HG02870 (cell line): ENCODE data around the gene MYH15.

Source experiments
- ATAC-seq: cut with Tn5 transposase; IDR thresholded peaks from one replicate; pipeline ENCODE4 v1.9.1; 2021; ENCODE audit warnings: mild to moderate bottlenecking, moderate library complexity; ENCODE audit not compliant: unreplicated experiment

MYH15 gene

DNA sequence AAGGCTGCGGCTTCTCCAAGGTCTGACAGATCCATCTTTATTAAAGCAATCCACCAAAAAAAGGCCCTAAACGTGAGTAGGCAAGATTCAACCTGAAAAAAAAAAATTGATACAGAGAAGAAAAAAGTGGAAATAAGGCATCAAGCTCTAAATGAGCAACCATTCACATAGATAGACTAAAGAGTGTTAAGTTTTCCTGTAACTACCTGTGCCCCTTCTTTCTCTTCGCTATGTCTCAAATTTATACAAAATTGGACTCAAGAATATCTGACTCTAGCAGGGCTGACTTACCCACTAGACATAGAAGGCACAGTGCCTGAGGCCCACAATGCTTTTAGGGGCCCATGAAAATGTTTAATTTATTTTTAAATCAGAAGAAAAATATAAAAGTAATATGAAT, at the start of gene MYH15:
TSS of gene MYH15 (minus strand) at position 101 of the 400 bp plus-strand sequence. CDS start at position 35, 66 bp downstream.
- ATAC-seq, result no peak

DNA sequence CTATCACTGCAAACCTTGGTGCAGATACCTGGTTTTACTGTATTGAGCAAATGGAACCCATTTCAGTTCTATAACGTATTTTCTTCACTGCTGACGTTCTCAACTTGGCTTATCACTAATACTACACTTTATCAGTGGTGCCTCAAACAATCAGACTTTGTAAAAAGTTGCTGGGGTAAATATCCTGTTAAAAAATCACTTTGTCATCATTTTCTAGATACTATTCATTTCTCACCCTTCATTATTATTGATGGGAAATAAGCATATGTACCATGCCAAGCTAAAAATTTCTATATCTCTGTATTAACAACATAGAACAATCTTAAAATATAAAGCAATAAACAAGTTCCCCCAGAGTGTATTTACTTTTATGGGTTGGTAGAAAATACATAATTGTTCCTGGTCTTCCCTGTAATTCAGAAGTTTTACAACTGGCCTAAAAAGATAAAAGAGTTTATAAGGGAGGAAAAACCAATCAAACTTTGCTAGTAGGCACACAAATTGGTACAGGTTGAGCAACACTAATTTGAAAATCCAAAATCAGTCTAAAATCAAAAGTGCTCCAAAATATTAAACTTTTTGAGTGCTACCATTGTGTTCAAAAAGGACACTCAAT, 45.7 kb upstream of the MYH15 start:
- ATAC-seq, result no peak

DNA sequence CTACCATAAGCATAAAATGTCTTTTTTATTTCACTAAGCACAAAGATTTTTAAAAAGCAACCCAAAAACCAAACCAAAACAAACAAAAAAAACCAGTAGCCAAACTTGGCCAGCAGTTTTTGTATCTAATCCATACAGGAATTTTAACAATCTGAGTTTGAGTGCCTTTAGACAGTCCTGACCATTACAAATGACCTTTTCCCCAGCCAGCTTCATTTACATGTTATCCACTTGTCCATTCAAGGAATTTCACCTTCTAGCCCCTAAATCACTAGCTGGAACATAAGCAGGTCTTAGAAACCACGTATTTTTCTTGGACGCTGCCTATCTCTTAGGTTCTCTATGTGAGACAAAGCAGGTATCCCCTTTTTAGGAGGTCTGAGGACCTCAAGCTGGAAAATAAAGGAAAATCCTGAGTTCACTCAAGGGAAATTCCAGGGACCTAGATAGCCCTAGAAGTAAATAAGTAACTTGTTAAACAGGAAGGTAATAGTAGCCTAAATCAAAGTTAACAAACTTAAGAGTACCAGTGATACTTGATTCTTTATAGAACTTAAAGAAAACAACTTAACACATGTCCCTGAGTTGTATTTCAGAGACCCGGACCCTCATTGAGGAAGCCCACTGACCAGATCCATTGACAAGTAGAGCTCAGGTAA, 44.6 kb upstream of the MYH15 start:
- no peak for ATAC-seq

DNA sequence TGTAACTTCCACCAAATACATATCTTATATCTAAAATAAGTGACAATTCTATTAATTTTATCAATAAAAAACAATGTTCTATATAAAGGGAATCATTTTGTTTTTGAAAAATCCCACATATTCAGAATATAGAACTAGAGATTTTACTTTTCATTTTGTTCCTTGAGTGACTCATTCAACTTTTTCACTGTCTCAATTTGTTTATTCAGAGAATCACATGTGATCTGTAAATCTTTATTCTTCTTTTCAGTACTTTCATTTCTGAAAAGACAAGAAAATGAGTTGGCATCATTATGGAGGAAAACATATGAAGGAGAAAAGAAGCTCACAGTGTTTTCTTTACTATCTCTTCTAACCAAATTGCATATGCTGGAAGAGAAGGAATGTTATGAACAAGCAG, 43.8 kb upstream of the MYH15 start:
- no peak for ATAC-seq

DNA sequence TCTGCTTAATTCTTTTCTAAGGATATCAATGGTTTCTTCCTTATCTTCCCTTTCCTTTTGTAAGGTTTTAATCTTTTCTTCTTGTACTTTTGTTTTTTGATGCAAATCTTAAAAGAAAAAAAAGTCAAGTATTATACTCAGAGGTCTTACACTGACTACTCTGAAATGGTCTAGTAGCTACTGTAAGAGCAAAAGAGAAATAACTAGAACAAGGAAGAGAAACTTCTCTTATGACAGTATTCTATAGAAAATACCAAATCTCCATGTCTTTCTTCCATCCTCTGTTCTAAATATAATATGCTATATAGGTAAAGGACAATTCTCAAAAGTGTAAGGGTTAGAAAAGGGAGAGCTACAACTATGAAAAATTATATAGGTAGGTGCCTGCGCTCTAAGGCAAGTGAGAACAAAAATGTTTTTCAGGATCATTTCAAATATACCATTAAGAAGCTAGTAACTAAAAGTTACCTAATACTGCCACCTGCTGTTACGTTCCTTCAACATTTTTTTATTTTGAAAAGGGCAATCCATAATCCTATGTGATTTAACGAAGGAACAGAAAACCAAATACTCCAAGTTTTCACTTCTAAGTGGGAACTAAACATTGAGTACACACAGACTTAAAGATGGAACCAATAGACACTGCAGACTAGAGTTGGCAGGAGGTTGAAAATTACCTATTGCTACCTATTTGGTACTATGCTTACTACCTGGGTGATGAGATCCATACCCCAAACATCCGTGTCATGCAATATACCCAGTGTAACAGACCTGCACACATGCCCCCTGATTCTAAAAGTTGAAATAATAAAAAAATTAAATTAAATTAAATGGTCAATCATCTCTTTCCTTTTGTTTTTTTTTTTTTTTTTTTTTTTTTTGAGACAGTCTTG, 42.1 kb upstream of the MYH15 start:
- peak; percentile 67 for ATAC-seq

DNA sequence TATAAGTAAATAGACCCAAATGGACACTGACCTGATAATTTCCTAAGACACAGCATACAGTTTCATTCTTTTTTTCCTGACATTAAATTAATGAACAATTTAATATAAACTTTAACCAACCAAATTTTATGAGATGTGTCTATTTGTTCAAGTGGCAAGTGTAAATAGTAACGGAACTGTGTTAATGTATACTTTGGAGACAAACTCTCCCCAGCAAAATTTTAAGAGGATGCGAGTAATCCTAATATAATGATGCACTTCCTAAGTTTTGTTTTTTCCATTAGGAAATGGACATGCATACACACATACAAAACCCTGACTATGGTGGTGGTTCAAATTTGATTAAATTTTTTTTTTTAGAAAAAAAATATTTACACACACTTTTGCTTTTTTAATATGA, 38.5 kb upstream of the MYH15 start:
- no peak for ATAC-seq

DNA sequence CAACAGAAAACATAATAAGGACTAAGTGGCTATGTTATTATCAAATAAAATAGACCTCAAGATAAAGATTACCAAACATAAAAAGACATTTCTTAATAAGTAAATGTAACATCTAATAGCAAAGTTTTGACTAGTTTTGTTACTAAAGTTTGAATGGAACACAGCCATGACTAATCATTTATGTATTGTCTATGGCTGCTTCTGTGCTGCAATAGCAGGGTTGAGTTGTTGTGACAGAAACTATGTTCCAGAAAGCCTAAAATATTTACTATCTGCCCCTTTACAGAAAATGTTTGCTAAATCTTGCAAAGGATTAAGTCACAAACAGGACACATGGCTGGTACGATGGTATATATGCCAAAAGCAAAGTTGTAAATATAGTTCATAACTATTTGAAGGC, 37.9 kb upstream of the MYH15 start:
- no peak for ATAC-seq

DNA sequence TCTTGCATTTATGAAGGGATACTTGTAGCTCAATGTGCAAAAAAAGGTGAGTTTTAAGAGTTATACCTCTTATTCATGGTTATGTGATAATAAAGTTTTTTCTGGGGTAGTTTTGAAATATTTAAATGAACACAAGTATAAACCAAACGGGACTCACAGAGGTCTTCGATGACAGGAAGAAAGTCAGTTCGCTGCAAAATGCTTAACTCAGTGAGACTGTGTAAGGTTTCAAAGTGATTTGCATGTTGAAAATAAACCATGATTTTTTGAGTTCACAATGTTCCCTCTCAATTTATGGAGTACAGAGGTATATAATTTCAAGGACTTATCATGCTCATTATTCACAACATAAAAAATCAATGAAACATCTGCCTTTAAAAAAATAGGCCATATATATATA, 36.3 kb upstream of the MYH15 start:
- peak; percentile 51 for ATAC-seq

DNA sequence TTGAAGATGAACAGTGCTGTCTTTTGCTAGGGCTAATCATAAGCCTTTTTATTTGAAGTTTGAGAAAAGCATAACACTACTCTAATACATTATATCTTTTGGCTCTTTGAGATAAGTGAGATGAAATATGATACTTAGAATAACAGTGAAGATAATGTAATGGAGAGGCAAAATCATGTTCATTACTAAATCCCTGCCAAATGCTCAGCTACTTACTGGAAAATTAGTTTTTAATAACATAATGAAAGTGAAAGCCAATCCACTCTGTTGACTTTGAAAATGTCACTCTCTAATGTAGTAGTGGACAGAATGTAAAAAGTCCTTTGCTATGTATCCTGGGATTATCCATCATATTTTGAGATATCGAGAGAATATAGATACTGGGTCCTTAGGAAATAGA, 35.9 kb upstream of the MYH15 start:
- ATAC-seq, result no peak

DNA sequence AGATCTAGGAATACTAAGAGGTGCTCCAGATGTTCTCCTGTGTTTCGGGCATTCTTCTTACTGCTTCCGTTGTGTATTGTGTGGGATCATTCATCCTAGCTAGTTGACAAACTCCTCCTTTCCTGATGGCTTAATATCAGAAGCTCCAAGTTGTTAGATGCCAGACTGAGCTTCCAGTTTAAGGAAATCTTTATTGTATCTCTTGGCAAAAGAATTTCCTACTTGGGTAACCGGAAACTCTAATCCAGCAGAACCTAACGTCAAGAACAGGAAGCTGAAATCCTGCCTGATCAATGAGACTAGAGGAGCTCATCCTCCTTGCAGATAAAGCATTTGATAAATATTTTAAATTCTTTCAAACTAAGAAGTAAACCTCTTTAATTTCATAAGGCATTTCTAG, 27.7 kb upstream of the MYH15 start:
- no peak for ATAC-seq

DNA sequence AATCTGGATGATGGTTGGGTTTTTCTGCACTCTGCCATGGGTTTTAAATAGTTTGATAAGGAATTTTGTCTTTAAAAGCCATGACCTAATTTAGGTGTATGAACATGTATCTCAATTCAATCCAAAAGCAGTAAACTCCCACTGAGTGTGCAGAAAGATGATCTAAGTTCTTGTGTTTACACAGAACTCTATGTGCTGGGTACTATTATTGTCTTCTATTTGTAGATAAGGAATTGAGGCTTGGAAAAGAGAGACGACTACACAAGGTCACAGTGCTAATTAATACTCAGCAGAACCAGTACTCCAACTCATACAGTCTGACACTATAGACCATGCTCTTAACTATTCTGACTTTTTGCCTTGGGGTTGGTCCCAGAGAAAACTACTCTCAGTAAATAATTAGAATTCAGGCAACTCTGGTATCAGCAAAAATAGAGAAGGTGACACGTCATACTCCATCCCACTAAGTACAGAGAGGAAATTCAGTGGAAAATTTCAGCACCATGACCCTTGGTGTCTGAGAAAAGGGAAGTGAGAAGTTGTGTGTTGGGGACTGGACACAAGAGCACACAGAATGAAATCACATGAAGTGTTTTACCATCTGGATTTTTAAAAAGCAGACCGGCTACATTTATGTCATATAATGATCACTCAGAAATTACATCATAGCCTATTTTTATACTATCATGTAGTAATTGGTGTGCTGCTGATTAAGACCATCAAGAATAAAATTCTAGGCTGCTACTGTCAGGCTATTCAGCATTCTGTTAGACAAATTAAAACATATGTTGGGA, 18.3 kb upstream of the MYH15 start:
- ATAC-seq, result peak; percentile 94

DNA sequence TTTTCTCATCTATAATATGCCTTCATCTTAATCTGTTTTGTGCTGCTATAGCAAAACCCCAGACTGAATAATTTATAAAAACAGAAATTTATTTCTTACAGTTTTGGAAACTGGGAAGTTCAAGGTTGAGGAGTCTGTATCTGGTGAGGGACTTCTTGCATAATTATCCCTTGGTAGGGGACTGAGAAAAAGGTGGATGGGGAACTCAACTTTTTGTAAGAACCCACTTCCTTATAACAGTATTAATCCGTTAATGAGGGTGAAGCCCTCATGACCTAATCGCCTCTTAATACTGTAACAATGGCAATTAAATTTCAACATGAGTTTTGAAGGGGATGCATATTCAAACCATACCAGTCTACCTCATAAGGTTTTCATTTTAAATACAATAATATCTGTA, 17.4 kb upstream of the MYH15 start:
- ATAC-seq, result no peak

DNA sequence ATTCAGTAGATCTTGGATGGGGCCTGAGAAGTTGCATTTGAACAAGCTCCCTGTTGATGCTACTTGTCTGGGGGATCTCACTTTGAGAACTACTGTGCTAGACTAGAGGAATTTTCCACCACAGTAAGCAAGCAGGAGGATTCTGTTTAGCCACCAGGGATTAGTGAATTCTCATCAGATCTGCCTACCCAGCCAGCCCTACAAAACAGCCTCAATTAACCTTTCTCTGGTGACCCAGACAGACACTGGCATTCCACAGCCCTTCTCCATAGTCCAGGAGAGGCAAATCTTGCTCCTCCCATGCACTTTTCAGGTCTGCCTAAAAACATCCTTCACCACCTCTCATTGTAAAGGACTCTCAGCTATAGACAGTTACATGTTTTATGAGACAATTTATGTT, 16.7 kb upstream of the MYH15 start:
- ATAC-seq, result no peak

DNA sequence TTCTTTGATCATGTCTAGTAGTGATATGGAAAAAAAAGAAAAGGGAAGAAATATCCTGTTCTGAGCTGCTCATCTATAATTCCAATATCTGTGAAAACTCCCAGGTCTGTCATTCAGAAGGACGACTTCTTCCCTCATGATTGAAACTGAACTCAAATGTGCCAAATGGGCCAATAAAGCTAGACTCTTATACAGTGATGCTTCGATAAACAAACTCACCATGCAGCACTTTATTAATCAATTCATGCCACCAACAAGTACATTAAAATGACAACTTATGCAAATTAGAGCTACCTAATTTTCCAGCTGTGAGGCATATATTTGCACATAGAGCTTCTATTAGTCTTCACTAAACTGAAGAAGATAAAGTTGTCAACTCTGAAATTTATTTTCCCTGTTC, 15.6 kb upstream of the MYH15 start:
- ATAC-seq, result no peak

DNA sequence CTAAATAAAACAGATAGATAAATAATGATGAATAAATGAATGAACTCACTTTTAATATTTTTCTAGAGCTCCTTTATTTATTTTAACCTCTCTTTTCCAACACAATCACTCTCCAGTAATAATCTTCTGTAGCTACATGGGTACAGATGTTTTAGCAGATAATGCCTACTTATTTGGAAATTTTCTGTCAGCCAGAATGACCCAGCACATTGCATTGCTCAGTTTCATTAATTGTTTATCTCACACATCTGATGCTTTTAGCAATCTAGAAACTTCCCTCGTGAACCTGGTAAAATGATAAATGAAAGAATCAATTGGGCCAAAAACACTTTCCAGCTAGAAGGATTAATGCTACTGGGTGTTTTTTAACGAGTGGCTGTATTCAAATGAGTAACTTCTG, 14.9 kb upstream of the MYH15 start:
- ATAC-seq, result no peak

DNA sequence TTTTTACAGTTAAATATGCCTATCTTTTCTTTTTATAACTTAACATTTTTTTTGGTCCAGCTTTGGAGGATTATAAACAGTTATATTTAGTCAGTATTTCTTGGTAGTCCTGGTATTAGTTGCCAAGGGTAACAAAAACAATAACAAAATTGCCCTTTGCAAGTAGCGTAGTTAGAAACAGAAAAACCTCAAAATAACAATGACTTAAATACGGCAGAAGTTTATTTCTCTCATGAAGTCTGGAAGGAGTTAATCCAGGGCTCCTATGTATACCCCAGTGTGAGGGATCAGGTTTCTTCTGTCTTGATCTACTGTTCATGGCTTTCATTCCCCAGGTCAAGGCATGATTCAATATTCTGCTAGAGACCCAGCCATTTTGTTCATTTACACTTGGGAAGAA, 14.1 kb upstream of the MYH15 start:
- ATAC-seq, result no peak

DNA sequence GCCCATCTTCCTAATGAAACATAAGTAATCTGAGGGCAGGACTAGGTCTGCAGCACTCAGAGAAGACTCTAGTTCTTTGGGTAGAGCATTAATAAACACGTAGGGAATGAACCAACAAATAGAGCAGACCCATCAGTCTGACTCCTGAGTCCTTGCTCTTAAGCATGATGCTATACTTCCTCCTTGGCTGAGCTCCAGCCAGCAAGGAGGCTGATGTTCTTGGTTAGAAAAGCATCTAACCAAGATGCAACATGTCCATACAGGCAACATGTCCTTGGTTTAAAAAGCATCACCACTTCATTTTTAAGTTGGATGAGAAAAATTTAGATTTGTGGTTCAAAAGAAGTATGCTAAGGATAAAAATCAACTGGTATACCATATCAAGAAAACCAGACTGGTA, 8.5 kb upstream of the MYH15 start:
- no peak for ATAC-seq

DNA sequence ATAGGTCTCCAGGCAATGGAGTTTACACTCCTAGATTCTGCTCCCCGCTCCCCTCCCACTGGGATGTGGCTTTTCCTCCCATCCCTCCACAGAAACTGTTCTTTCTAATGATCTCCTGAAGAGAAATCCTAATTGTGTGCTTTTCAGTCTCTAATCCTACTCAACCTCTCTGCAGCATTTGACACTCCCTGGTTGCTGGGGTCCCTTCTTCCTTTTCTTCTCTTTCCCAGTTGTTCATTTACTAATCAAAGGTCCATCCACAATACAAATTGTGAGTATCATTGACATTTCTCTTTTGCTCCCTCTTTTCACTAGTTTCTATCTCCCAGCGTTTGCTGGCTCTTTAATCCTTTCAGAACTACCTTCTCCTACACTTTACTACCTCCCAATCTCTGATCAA, 6.5 kb upstream of the MYH15 start:
- no peak for ATAC-seq

DNA sequence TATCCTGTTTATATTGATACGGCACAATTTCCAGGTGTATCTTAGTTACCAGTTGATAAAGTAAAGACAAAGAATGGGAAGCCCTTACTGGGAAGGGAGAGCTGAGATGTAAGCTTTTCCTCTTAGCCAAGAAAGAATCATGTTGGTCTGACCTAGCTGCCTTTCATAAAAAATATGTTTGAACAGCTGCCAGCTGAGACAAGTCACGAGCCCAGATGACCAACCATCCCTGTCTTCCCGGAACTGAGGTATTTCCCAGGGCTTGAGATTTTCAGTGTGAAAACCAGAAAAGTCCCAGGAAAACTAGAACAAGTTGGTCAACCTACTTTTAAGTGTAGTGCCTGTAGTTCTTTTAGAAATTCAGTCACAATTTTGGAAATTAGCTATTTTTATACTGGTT, 3.6 kb upstream of the MYH15 start:
- ATAC-seq, result no peak

DNA sequence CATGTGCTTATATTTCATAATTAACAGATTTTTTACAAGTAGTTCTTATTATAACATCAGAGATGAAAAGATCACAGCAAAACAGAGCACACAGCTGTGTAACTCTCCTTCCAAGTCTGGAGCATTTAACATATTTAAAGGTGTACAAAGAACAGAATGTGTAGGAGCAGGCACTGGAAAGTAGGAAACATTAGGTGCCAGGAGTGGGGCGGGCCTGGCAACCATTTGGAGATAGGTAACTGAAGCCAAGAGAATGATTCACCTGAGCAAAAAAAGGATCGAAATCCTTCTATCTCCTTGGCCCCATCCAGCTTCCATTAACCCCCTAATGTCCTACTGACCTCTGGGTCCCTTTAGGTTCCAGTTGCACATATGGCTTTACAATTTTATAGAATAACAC, 2.3 kb upstream of the MYH15 start:
- ATAC-seq, result no peak

DNA sequence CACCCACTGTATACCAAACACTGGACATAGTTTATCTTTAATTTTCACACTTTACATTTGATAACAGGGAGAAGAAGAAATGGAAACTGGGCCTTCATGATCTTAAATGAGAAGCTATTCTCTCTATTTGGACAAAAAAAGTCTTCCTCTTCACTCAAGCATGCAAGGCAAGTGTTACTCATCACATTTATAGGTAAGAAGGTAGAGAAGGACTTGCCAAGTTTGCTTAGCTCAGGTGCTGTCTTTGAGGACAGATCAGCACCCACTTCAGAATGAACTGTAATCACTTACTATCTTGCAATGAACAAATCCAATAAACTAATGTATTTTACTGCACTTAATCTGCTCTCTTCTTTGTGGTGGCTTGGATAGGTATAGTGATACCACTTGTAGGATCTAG, 1.1 kb upstream of the MYH15 start:
- ATAC-seq, result no peak
